Nephron (organoid): ENCODE data around the gene IL1RL1.

Experiments used
- H3K27ac Mint-ChIP-seq, 3 experiments: 2 replicates each; pipeline ENCODE4 v1.8.0; 2020; ENCODE audit warnings: mixed read lengths in 3 of 3, mild to moderate bottlenecking in 2 of 3, moderate library complexity in 1 of 3
- H3K27me3 Mint-ChIP-seq: 2 replicates; pipeline ENCODE4 v1.8.0; 2021; ENCODE audit warnings: low read depth, mild to moderate bottlenecking, moderate library complexity, mixed read lengths
- H3K36me3 Mint-ChIP-seq: 2 replicates; pipeline ENCODE4 v1.8.0; 2020; ENCODE audit warnings: low read depth, mixed read lengths
- H3K4me1 Mint-ChIP-seq: 2 replicates; pipeline ENCODE4 v1.8.0; 2020; ENCODE audit warnings: mixed read lengths
- H3K4me3 Mint-ChIP-seq, 3 experiments: 2 replicates each; pipeline ENCODE4 v1.8.0; 2020; ENCODE audit warnings: mild to moderate bottlenecking in 3 of 3, mixed read lengths in 3 of 3, moderate library complexity in 2 of 3
- H3K9me3 Mint-ChIP-seq: 2 replicates; pipeline ENCODE4 v1.8.0; 2020; ENCODE audit warnings: mixed read lengths
- CTCF ChIP-seq, 3 experiments: fragments of 200-600 bp; sonication (generic); IDR thresholded peaks; one replicate each; pipeline ENCODE4 v1.5.0; 2021; ENCODE audit warnings: antibody characterized with exemption in 3 of 3; ENCODE audit not compliant: unreplicated experiment in 3 of 3

IL1RL1 gene

GRCh38 chr2:102337481-102338386 is 26.4 kb downstream of the IL1RL1 start:
- TF ChIP-seq CTCF (IDR thresholded peaks at IDR 0.05; ENCODE audit: unreplicated experiment in 3 of 3): no peak
- Mint-ChIP-seq H3K27me3 (no peaks in the 10 kb centered on the region), H3K36me3 (no peaks in the 10 kb centered on the region), H3K27ac (no peak overlapping the region), H3K4me3 (no peak overlapping the region), H3K9me3 (no peaks in the 10 kb centered on the region), H3K4me1 (no peaks in the 10 kb centered on the region)

- H3K27me3 Mint-ChIP-seq: no peaks in the 10 kb centered on the region
- no peak for TF ChIP-seq CTCF (IDR thresholded peaks at IDR 0.05; ENCODE audit: unreplicated experiment in 3 of 3)
- no peaks in the 10 kb centered on the region for H3K4me1 Mint-ChIP-seq
- H3K36me3 Mint-ChIP-seq: no peaks in the 10 kb centered on the region
- H3K9me3 Mint-ChIP-seq: no peaks in the 10 kb centered on the region
- no peak overlapping the region for H3K27ac Mint-ChIP-seq
- no peak overlapping the region for H3K4me3 Mint-ChIP-seq
Measured at GRCh38 chr2:102340778-102341177, 29.4 kb downstream of the IL1RL1 start.

- Mint-ChIP-seq H3K4me1 (no peaks in the 10 kb centered on the region), H3K27me3 (no peaks in the 10 kb centered on the region)
Measured at GRCh38 chr2:102342888-102343287, 31.5 kb downstream of the IL1RL1 start.

GRCh38 chr2:102344397-102344796 is 33.0 kb downstream of the IL1RL1 start:
- no peak for TF ChIP-seq CTCF (IDR thresholded peaks at IDR 0.05; ENCODE audit: unreplicated experiment in 3 of 3)
- Mint-ChIP-seq H3K4me1 (no peaks in the 10 kb centered on the region), H3K27me3 (no peaks in the 10 kb centered on the region), H3K9me3 (no peaks in the 10 kb centered on the region), H3K27ac (no peak overlapping the region), H3K4me3 (no peak overlapping the region), H3K36me3 (no peaks in the 10 kb centered on the region)

More at GRCh38 chr2:102342888-102343287, 31.5 kb downstream of the IL1RL1 start:
- H3K27ac Mint-ChIP-seq: no peak overlapping the region
- H3K9me3 Mint-ChIP-seq: no peaks in the 10 kb centered on the region
- TF ChIP-seq CTCF (IDR thresholded peaks at IDR 0.05; ENCODE audit: unreplicated experiment in 3 of 3): no peak
- H3K36me3 Mint-ChIP-seq: no peaks in the 10 kb centered on the region
- H3K4me3 Mint-ChIP-seq: no peak overlapping the region

- Mint-ChIP-seq H3K4me1 (no peaks in the 10 kb centered on the region), H3K36me3 (no peaks in the 10 kb centered on the region), H3K27me3 (no peaks in the 10 kb centered on the region), H3K4me3 (no peak overlapping the region), H3K27ac (no peak overlapping the region), H3K9me3 (no peaks in the 10 kb centered on the region)
- no peak for TF ChIP-seq CTCF (IDR thresholded peaks at IDR 0.05; ENCODE audit: unreplicated experiment in 3 of 3)
Measured at GRCh38 chr2:102345329-102345920, 34.1 kb downstream of the IL1RL1 start.
